HepG2 (cell line): Measurements from ENCODE around the gene RHBDD3. TPM values are rescaled to one million over a fixed set of nuclear protein-coding genes. Genes with fewer than 3 reads are reported as not detected.

Source experiments
- CAMTA2 ChIP-seq: sonication (generic); formaldehyde crosslinking; IDR thresholded peaks from 2 replicates; pipeline ENCODE4 v1.4.0; 2020; ENCODE audit warnings: mild to moderate bottlenecking, missing genetic modification reagents, borderline replicate concordance
- DNMT1 ChIP-seq: sonication (generic); formaldehyde crosslinking; IDR thresholded peaks from 2 replicates; pipeline ENCODE4 v1.5.1; 2020; ENCODE audit warnings: mild to moderate bottlenecking, missing genetic modification reagents
- GMEB1 ChIP-seq: sonication (generic); formaldehyde crosslinking; IDR thresholded peaks from 2 replicates; pipeline ENCODE4 v1.5.1; 2020; ENCODE audit warnings: missing genetic modification reagents, mild to moderate bottlenecking, borderline replicate concordance
- KDM5A ChIP-seq: fragments of 200-600 bp; sonication (generic); IDR thresholded peaks from 2 replicates; pipeline ENCODE4 v1.7.0; 2018; ENCODE audit warnings: antibody characterized with exemption, mild to moderate bottlenecking, low read length, borderline replicate concordance
- MAFF ChIP-seq: IDR thresholded peaks from 2 replicates; pipeline ENCODE4 v1.6.1; 2011; ENCODE audit warnings: low read depth, low read length, improper control_type of control experiment
- NFAT5 ChIP-seq: sonication (generic); formaldehyde crosslinking; IDR thresholded peaks from 2 replicates; pipeline ENCODE4 v1.4.0; 2020; ENCODE audit warnings: missing genetic modification reagents
- PHF21A ChIP-seq: sonication (generic); formaldehyde crosslinking; IDR thresholded peaks from 2 replicates; pipeline ENCODE4 v1.5.0; 2020; ENCODE audit warnings: mild to moderate bottlenecking, missing genetic modification reagents
- POLR2AphosphoS5 ChIP-seq: IDR thresholded peaks from 2 replicates; pipeline ENCODE4 v1.6.1; 2012; ENCODE audit warnings: low read depth, low read length
- SNRNP70 ChIP-seq: fragments of 200-400 bp; formaldehyde crosslinking; IDR thresholded peaks from 2 replicates; pipeline ENCODE4 v1.6.1; 2017; ENCODE audit warnings: mild to moderate bottlenecking, low read depth, low read length, moderate library complexity
- ZNF235 ChIP-seq: sonication (generic); formaldehyde crosslinking; IDR thresholded peaks from 2 replicates; pipeline ENCODE4 v1.8.1; 2023; ENCODE audit warnings: mild to moderate bottlenecking, missing genetic modification reagents, borderline replicate concordance
- ZNF431 ChIP-seq: sonication (generic); formaldehyde crosslinking; IDR thresholded peaks from 2 replicates; pipeline ENCODE4 v1.9.0; 2022; ENCODE audit warnings: missing genetic modification reagents, low read depth, mild to moderate bottlenecking, borderline replicate concordance
- ZNF503 ChIP-seq: sonication (generic); formaldehyde crosslinking; IDR thresholded peaks from 2 replicates; pipeline ENCODE4 v1.4.0; 2020; ENCODE audit warnings: missing genetic modification reagents
- ZNF562 ChIP-seq: sonication (generic); formaldehyde crosslinking; IDR thresholded peaks from 2 replicates; pipeline ENCODE4 v1.8.0; 2022; ENCODE audit warnings: missing genetic modification reagents, borderline replicate concordance
- ZNF572 ChIP-seq: sonication (generic); formaldehyde crosslinking; IDR thresholded peaks from 2 replicates; pipeline ENCODE4 v1.5.1; 2020; ENCODE audit warnings: mild to moderate bottlenecking, missing genetic modification reagents
- ZNF615 ChIP-seq: sonication (generic); formaldehyde crosslinking; IDR thresholded peaks from 2 replicates; pipeline ENCODE4 v1.5.0; 2020; ENCODE audit warnings: mild to moderate bottlenecking, missing genetic modification reagents, borderline replicate concordance
- ZSCAN21 ChIP-seq: sonication (generic); formaldehyde crosslinking; IDR thresholded peaks from 2 replicates; pipeline ENCODE4 v1.8.0; 2022; ENCODE audit warnings: mild to moderate bottlenecking, missing genetic modification reagents, moderate library complexity, borderline replicate concordance
- polyA plus RNA-seq, 8 experiments: library from polyadenylated mRNA; depleted of rRNA in 3 of 8; stranded (reverse) in 7 of 8; unstranded in 1 of 8; fragments of >200 nt; fragmentation: Illumina TruSeq in 4 of 8; extraction: Trizol in 4 of 8; gene quantifications; 2 replicates each; pipeline versions ENCODE4 v1.2.1 to v1.2.3, GENCODE V29; 2011 to 2016; ENCODE audit warnings: low read depth in 4 of 8, missing spikeins in 1 of 8, mixed read lengths in 1 of 8; ENCODE audit not compliant: insufficient read depth in 1 of 8
- total RNA-seq, 5 experiments: library from RNA; depleted of rRNA; stranded (reverse); fragments of >200 nt; fragmentation: Illumina TruSeq; extraction: Trizol; gene quantifications; 2 replicates each; pipeline ENCODE4 v1.2.3, GENCODE V29; 2016; ENCODE audit warnings: low read depth in 1 of 5
- TF ChIP-seq, protein P1 (sequence below), 2 experiments: sonication (generic) in 1 of 2; formaldehyde crosslinking in 1 of 2; IDR thresholded peaks; 2 replicates each; pipeline versions ENCODE4 v1.5.1 to v1.6.1; 2011 to 2020; ENCODE audit warnings: borderline replicate concordance in 1 of 2, low read depth in 1 of 2, low read length in 1 of 2, mild to moderate bottlenecking in 1 of 2, missing genetic modification reagents in 1 of 2, moderate library complexity in 1 of 2

The RHBDD3 gene
- total and polyA plus RNA-seq, 2 of the 13 experiments (the other 11 are each of a cell fraction or from before 2014, with no cell fraction given), result 12.1 to 26.7 TPM

GRCh38 chr22:29268511-29269229, 889 bp upstream of the RHBDD3 start (continued):
- TF ChIP-seq NFAT5 (0 out of 2 replicates have a peak, but pooled peaks have one; percentile 17), ZNF615 (CRISPR knock-in tag) (peak; percentile 18; the same call in 1 of the 2 replicates), CAMTA2 (CRISPR knock-in tag) (no peak), DNMT1 (CRISPR knock-in tag) (no peak; the same call in none of the 2 replicates), POLR2AphosphoS5 (no peak), ZNF572 (CRISPR knock-in tag) (no peak), ZNF431 (CRISPR knock-in tag) (0 out of 2 replicates have a peak, but pooled peaks have one; percentile 45), ZSCAN21 (CRISPR knock-in tag) (no peak), ZNF235 (CRISPR knock-in tag) (no peak), GMEB1 (CRISPR knock-in tag) (no peak), ZNF562 (0 out of 2 replicates have a peak, but pooled peaks have one; percentile 27), ZNF503 (CRISPR knock-in tag) (no peak), SNRNP70 (no peak), KDM5A (no peak), MAFF (no peak), PHF21A (CRISPR knock-in tag) (no peak)
- TF ChIP-seq, protein P1, sequence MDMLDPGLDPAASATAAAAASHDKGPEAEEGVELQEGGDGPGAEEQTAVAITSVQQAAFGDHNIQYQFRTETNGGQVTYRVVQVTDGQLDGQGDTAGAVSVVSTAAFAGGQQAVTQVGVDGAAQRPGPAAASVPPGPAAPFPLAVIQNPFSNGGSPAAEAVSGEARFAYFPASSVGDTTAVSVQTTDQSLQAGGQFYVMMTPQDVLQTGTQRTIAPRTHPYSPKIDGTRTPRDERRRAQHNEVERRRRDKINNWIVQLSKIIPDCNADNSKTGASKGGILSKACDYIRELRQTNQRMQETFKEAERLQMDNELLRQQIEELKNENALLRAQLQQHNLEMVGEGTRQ (IDR thresholded peaks at IDR 0.05; ENCODE audit: low read depth, low read length), result no peak
- TF ChIP-seq, protein P1 (CRISPR knock-in tag; IDR thresholded peaks at IDR 0.05; ENCODE audit: borderline replicate concordance), result no peak
